Stimulated activated CD4-positive, alpha-beta T cell treated with anti-CD3 and anti-CD28 coated beads, Interleukin-1b, Interleukin-23, amount 100 ng/mL, for 48 hours (primary cell): ENCODE data around the gene ELL2.

Source experiments
- DNase-seq: peaks from one replicate; pipeline ENCODE4 v3.0.0-alpha.2; 2020

ELL2 gene

DNA sequence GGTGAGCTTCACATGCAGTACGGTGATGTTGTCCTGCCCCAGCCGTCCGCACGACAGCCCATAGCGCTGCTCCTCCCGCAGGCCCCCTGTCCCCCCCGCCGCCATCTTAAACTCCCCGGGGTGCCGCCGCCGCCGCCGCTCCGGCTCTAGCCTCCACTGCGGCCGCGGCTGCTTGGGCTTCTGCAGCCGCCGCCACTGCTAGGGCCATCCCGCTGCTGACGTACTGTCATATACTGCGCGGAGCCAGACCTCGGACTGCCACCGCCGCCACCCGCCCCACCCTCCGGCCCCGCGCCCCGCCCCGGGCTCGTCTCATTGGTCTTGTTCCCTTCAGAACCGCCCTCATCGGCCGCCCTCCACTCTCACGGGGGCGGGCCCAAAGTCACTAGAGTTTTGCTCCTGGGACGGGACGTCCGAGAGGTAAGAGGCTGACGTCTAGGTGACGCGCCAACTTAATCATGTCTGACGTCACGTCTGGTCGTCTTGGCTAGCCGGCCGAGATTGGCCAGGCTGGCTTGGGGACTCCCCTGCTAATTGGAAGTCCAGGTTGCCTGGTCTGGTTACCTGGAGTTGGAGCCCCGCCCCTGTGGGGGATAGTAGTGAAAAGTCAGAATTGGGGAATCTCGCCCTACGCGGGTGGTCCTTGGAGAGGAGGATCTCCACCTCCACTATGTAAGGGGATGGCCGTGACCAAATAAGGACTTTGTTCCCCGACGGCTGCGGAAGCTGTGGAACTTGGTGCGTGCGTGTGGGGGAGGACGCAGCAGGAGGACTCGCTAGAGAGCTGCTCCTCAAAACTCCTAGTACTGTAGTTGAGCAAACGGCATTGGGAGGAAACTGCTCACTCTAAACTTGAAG, at the start of gene ELL2:
ELL2 (minus strand) TSS at position 235 of the 858 bp plus-strand sequence; CDS start at position 105, 130 bp downstream.
- DNase-seq: peak; percentile 99

DNA sequence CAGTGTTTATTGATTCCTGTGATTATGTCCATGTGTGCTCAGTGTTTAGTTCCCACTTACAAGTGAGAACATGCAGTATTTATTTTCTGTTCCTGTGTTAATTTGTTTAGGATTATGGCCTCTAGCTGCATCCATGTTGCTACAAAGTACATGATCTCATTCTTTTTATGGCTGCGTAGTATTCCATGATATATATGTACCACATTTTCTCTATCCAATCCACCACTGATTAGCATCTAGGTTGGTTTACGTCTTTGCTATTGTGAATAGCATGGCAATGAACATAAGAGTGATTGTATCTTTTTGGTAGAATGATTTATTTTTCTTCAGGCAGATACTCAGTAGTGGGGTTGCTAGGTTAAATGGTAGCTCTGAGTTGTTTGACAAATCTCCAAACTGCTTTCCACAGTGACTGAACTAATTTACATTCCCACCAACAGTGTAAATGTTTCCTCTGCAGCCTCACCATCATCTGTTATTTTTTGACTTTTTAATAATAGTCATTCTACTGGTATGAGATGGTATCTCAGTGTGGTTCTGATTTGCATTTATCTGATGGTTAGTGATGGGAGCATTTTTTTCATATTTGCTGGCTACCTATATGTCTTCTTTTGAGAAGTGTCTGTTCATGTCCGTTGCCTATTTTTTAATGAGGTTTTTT, 47.5 kb upstream of the ELL2 start:
- DNase-seq: no peak

DNA sequence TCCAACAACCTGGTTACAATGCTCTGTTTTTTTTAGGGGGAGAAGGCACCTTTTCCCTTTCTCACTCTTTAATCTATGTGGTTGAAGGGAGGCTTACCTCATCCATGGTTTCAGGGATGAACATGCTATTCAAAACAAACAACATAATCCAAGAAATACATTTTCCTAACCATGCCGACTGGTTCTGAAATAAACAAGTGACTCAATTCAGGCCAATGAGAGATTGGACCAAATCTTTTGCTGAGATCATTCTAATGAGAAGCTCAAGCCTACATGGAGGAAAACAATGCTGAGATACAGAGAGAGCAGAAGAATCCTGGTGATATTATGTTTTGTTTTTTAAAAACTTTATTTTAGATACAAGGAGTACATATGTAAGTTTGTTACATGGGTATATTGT, 46.8 kb upstream of the ELL2 start:
- no peak for DNase-seq

DNA sequence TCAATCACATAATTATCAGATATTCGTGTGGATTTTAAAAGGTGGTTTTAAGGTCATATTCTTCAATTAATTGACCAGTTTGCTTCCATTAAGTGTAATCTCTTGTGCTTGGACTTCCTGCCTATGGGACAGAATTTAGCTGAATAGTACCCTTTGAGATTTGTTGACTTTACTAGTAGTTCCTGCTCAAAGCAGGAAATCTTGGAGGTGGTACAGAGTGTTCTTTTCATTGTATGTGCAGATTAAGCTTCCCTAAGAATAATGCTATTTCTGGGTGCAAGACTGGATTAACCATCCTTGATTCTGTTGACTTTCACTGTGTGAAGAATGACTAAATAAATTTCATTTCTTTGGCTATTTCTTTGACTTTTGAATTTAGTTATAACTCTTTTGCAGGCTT, 45.4 kb upstream of the ELL2 start:
- no peak for DNase-seq

DNA sequence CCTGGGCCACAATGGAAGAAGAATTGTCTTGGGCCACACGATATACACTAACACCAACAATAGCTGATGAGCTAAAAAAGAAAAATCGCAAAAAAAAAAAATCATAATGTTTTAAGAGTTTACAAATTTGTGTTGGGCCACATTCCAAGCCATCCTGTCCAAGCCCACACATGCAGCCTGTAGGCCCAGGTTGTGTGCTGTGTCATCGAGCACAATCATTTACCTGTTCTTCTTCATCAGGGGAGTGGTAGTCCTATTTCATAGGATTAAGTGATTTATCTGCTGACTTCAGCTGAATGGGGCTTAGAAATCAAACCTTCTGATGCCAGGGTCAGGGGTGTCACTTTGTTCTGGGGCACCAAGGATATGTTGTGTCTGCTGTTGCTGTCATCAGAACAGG, 44.6 kb upstream of the ELL2 start:
- DNase-seq: no peak

DNA sequence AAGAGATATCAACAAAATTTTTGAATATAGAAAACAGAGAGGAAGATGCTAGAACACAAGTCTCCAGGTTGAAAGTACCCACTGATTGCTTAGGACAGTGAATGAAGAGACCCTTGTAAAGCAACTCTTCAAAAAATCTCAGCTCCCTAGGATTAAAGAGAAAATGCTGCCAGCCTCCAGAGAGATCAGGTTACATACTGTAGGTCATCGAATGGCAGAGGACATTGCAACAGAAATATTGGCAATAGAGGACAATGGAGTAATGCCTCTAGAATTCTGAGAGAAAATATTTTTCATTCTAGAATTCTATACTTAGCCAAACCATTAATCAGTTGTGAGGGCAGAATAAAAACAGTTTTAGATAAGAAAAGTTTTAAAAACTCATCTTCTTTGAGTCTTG, 43.1 kb upstream of the ELL2 start:
- DNase-seq: no peak

DNA sequence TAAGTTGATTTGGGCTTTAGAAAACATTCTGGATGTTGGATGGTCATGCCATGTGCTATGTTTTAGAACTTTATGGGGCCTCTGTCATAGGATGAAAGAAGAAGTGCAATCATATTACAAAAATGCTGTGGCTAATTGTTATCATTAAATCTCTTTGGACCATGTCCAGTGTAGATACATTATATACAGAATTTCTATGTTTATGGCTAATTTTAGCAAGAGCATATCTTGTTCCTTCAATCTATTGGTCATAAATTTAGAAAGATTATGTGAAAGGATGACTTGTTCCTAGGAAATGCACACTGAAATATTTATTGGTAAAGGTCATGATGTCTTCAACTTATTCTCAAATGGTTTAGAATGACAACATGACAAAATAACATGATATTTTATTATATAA, 42.4 kb upstream of the ELL2 start:
- no peak for DNase-seq

DNA sequence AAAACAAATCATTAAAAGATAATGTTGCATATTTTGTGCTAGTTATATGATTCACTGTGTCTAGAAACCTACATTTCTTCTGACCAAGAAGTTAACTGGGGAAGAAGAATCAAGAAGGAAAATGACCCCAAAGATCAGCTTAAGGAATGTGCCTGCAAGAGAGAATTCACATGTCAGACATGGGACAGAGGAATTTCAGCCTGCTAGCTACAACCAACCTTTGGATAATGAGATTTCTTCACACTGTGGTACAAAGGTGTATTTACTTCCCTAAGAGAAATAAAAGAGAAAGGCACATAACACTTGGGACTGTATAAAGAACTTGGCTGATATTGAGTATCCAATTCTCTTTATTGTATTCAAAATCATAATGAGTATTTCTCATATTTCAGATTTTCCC, 39.6 kb upstream of the ELL2 start:
- no peak for DNase-seq

DNA sequence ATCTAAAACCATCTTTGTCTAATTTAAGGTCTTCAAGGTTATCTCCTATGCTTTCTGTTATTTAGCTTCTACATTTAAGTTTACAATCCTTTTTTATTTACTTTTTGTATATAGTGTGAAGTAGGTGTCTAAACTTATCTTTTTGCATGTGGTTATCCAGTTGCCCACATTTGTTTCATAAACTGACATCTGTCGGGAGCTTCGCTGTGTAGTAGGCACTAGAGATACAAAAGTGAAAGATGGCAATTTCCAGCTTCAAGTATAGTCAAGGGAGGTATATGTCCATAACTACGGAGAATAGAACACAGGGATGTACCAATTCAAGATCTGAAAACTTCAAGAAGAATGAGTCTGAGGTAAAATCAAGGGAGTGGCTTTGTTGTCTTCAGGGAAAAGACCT, 38.7 kb upstream of the ELL2 start:
- DNase-seq: no peak

DNA sequence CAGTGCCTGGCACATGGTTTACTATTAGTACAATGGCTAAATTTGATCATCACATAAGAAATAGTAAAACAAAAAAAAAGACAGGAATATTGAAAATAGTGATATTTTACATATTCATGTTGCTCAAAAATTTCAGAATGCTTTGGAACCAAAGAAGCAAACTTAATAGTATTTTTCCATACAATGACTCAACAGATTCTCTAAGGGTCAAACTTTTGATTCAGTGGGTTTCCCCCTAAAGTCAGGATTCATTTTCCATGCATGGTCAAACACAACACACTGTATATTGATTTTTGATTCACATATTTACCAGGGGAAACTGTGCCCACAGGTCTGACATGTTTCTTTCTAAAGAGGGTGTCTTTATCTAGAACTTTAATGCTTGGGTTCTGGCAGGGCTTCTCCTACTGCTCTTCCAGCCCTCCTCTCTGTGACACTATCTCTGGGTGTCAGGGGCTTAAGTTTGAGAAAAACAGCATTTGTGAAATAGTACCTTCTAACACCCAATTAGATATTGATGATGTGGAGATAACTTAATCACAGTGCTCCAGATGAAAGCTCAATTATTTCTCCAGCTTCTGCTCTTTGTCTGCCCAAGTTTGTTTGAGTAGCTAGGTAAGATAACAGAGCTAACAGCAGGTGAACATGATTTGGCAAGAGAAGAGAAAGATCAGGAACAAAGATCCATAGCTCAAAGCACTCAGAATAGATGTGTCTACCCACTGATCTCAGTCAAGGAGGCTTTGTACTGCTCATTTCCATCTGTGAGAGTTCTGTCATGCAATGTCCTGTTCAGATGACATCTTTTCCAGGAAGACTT, 35.5 kb upstream of the ELL2 start:
- DNase-seq: no peak

DNA sequence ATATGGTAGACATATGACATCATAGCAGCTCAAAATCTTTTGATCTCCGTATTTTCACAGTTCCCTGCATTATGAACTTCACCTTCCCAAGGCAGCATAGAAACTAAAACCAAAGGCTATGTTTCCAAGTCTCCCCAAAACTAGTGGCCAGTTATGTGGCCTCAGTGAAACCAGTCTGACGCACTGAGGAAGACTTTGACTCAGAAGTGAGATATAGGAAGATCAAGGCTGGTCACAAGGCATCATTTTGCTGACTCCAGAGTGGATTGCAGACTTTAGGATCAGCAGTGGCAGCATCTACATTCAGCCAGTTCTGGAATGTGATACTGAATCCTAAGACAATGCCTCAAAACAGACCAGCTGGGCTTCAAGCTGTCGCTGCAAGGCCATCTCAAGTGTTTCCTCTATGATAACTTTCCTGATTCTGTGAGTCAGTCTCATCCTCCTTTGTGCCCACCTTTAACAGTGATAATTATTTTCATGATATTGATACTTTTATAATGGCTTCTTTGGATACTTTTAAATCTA, 34.4 kb upstream of the ELL2 start:
- DNase-seq: no peak

DNA sequence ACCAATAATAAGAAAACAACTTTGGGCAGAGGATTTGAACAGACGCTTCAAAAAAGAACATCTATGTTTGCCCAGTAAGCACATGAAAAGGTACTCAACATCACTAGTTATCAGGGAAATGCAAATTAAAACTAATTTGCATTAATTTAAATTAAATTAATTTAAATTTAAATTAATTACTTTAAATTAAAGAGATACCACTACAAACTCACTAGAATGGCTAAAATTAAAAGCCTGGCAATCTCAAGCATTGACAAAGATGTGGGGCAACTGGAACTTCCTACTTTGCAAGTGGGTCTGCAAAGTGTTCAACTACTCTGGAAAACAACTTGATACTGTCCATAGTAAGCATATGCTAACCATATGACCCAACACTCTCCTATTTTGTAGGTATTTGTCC, 32.1 kb upstream of the ELL2 start:
- no peak for DNase-seq

DNA sequence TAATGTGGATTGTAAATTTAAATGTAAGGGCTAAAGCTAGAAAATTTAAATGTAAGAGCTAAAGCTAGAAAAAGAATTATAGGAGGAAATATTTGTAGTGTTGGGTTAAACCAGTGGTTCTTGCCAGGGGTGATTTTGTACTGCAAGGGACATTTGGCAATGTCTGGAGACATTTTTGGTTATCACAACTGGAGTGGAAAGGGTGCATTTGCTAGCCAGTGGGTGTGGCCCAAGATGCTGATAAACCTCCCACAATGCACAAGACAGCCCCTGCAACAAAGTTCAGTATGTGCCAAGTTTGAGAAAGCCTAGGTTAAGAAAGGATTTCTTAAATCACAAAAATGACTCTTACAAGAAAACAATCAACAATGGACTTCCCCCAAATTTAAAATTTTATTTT, 31.6 kb upstream of the ELL2 start:
- DNase-seq: no peak

DNA sequence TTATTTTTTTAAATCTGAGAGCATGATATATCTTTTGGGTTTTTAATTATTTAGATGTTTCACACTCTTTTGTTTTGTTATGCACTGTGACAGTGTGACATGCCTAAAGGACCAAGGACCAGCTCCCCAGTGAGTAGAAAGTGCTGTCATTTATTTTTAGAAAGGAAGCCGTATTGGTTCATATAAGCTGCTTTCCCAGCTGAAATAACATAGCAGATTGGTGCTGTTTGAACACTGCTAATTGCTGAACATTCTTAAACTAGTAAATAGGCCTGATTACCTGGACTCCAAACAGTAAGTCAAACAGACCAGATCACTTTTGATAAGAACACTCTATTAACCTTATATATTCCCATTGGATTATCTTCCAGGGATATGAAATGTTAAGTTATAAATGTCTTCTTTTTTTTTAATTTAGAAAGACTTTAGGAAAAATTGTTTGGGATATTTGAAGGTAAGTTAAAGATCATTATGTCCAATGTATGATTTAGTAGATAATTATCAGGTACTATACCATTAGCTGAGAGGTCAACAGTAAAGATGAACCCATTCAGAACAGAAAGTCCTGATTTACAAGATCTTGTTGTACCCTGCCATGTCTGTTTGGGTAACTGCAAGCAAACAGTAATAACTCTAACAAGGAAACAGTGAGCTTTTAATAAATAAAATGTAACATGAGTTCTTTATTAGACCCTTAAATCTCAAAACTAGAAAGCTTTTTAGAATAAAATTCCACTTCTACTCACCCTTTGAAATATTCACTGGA, 27.8 kb upstream of the ELL2 start:
- DNase-seq: no peak

DNA sequence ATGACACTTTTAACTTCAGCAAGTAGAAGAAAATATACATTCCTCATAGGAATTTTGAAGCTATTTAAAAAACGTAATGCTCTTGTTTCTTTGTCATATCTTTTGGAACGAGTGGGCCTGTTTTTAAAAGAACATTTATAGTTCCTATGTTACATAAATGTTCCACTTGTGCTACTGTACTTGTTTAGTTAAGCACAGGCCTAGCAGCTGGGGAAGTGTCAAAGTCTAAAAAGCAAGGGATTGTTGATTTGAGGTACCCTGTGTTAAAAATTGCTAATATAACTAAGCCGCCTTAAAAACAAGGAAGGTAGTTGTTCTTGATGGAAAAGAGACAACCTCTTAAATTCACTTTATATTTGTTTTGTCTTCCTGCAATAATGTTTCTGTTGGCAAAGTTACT, 27.2 kb upstream of the ELL2 start:
- no peak for DNase-seq

DNA sequence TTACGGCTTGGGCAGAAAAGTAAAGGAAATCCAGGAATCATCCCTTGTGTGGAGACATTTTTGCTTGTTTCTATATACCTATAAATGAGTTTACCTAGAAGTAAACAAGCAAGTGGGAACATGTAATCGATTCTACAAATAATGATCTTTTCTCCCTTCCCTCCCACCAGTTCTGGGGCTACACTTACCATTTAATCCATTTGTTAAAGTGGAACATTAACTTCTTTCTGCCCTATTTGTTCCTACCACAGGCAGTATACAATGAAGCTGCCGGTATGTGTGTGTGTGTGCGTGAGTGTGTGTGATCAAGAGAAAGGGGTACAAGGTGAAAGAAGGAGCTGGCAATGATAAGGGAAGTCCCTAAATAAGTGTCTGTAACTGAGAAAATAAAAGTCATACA, 26.4 kb upstream of the ELL2 start:
- DNase-seq: no peak

DNA sequence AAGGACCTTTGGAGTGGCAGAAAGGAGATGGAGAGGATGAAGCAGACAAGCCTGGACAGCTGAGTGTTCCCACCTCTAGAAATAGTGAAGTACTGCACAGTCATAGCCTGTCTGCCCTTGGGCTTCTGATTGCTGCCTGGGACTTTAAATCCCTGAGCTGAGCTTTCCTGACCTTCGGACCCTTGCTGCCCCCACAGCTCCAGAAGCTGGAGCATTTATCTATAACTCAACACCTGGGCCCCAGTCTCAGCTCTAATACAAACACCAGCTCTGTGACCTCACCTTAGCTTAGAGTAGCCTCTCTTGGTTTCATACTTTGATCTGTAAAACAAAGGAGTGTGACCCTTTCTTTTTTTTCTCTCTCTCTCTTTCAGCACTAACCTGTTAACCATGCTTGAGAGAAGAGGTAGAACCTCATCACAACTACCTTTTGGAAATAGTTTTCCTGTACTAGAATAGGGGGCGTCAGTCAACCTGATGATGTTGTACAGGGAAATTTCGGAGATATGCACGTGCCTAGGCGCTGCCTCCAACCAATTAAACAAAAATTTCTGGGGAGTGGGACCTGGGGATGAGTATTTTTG, 25.4 kb upstream of the ELL2 start:
- no peak for DNase-seq

DNA sequence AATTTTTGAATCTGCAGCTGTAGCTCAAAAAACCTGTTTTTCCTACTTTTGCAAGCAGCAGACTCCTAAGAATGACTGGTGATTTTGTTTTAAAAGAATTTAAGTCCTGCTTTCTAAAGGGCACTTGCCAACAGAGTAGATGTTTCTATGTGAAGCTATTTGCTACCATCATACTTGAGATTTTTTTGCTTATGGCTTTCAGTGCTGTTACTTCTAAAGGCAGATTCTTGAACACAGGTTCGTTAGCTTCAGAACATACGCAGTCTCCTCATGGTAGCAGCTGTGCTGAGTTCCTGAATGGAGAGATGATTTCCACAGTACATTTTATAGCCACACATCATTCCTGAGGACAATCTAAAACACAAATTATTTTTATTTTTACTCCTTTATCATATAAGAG, 24.4 kb upstream of the ELL2 start:
- no peak for DNase-seq

DNA sequence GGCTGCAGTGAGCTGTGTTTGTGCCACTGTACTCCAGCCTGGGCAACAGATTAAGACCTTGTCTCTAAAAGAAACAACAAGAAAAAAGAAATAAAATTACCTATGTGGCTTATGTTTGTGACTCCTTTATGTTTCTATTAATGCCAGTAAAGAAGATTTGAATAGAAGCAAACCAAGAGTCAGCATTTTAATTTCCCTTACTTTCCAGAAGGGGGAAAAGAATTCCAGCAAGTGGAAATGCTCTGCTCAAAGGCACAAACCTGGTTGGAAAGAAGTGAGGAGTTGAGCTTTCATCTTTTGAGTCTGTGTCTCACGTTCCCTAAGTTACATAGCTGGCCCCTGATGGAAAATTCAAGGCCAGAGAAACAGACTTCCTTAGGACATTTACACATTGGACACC, 23.6 kb upstream of the ELL2 start:
- DNase-seq: no peak

DNA sequence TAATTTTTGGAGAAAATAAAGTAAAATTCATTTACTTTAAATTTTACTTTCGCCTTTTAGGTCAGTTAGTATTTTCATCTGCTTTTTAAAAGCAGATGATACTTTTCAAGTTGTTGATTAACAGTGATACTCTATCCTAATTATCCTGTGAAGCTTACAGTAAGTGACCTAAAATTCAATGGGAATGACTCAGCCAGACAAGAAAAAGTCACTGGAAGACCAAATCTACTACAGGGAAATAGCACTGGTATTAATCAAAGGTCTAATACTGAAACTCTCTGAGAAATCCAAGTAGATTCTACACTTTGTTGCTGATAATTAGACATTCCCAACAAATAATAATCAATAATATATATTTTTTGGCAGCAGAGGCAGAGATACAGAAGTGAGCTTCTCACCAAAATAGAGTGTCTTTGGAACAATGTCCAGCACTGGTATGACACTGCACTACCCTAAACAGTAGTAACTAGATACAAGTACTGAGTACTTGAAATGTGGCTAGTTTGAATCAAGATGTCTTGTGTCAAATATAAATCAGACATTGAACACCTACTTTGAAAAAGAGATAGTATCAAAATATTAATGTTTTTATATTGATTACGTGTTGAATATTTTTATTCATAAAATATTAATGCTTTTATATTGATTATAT, 22.8 kb upstream of the ELL2 start:
- no peak for DNase-seq

DNA sequence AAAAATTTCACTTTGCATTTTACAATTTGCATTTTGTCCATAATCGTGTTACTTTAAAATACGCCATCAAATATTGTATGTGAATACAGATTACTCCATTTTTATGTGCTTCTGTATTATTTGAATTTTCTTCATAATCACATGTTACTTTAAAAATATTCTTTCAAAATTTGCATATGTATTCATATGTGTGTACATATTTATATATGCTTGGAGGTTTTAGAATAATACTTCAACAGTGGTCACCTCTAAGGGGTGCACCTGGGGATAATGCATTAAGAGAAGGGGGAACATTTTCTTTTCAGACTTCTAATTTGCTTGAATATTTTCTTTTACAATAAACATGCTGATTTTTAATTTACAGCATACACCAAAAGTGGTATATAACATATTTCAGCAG, 21.9 kb upstream of the ELL2 start:
- no peak for DNase-seq

DNA sequence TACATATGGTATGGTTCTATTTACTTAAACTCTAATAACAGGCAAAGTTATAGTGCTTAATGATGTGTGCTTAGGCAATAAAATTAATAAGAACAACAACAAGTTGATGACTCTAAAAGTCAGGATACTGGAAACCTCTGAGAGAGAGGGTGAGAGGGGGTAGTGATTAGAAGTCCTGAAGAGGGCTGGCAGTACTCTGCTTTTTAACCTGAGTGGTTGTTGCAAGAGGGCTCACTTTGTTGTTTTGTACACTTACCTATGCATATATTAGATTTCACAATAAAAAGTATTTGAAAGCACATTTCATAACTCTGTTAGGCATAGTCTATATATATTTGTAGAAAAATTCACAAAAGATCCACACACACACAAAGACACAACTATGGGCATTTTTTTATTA, 21.4 kb upstream of the ELL2 start:
- no peak for DNase-seq
